GM19351 (cell line): ENCODE measurements around the gene EPHA6.

Source experiments
- ATAC-seq: cut with Tn5 transposase; IDR thresholded peaks from one replicate; pipeline ENCODE4 v1.9.1; 2021; ENCODE audit warnings: mild to moderate bottlenecking, moderate library complexity; ENCODE audit not compliant: unreplicated experiment

The EPHA6 gene

DNA sequence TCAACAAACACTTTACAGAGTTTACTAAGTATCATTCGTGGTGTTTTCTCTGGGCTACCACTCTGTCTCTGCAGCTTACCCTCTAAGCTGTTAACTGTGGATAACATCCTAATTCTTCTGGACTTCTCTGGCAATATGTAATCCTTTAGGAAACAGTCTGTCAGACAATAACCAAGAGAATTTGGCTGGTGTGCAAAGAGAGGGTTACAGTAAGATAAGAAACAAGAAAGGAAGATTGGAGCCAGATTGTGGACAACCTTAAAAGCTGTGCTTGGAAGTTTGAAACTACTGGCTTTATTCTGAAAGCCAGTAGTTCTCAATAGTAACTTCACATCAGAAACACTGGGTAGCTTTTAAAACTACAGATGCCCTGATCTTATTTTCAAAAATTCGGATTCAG, 950.9 kb downstream of the EPHA6 start:
- no peak for ATAC-seq

DNA sequence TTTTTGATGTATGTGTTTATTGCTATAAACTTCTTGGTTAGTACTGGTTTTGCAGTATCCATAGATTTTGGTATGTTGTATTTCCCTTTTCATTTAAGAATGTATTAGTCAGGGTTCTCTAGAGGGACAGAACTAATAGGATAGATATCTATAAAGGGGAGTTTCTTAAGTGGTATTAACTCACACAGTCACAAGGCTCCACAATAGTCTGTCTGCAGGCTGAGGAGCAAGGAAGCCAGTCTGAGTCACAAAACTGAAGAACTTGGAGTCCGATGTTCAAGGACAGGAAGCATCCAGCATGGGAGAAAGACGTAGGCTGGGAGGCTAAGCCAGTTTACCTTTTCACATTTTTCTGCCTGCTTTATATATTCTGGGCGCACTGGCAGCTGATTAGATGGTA, 958.5 kb downstream of the EPHA6 start:
- no peak for ATAC-seq

DNA sequence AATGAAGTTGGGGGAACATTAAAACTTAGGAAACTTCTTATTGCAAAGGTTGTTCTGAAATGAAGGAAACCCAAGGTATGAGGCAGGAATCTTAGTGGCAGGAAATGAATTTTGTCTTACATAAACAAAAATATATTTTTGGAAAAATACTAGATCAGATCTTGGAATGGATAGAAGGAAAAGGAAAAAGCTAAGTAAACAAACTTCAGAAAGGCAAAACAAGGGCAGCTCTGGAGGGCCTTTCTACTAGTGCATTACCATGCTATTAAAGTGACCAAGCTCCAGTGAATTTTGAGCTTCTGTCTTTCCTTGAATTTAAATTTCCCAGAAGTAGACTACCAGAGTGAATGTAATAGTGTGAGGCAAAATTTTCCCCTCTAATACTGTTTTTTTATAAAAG, 963.8 kb downstream of the EPHA6 start:
- ATAC-seq = no peak

DNA sequence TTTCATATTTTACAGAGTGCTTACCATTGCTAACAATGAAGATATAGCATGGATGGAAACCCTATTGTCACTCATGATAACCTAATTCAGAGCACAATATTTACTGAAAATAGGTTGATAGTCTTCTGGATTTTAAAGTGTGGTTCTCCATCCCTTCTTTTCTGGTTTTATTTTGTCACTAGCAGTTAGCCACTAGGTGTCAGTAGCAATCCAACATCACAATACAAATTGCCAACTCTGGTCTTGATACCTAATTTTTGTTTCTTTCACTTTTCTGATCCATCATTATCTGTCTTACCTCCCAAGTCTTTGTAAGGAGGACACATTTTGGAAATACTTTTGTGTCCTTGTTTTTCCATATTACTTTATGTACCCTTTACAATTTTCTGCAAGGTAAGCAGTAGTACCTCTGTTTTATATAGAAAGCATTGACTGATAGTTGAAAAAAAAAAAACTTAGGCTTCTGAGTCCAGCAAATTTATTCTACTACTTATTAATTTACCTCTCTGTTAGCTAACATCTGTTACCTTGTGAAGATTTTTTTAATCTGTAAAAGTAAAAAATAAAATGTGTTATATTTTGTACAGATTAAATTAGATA, 979.1 kb downstream of the EPHA6 start:
- ATAC-seq = peak; percentile 88

DNA sequence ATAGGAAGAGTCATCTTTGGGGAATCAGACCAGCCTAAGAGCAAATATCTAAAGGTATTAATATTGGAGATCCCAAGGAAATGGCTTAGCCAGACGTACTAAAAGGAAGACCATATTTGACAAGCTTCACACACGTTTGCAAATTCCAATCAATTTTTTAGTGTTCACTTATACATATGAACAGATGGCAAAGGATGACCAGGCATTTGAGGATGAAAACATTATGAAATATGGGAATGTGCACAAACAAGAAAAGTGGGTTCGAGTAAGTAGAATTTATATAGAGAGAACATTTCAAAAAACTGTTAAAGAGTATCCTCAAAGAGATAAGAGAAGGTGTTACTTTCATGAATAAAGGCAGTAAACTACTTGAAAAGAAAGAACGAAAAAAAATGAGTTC, 981.6 kb downstream of the EPHA6 start:
- ATAC-seq = no peak
